UCSD-AML1 (cell line): ENCODE measurements around the gene ABCB10.
"Not testable (repeated sequence)": the region's sequence is repeated elsewhere in the genome, so short reads cannot be mapped to it uniquely, and the experiment has no call there.

Experiments used
- DNase-seq: peaks from one replicate; lab custom pipeline; 2025; ENCODE audit not compliant: unreplicated experiment; lab: John Stamatoyannopoulos, UW

The ABCB10 gene

GRCh38 chr1:229537894-229538293 lies 20.6 kb downstream of the ABCB10 start:
- no peak for DNase-seq

- no peak for DNase-seq
Observed at GRCh38 chr1:229536982-229537381, 21.5 kb downstream of the ABCB10 start.

- DNase-seq = no peak
Observed at GRCh38 chr1:229535230-229535629, 23.3 kb downstream of the ABCB10 start.

- no peak for DNase-seq
Observed at GRCh38 chr1:229531326-229531725, 27.2 kb downstream of the ABCB10 start.

GRCh38 chr1:229529639-229530038 lies 28.9 kb downstream of the ABCB10 start:
- no peak for DNase-seq

GRCh38 chr1:229526695-229527094 lies 31.8 kb downstream of the ABCB10 start:
- DNase-seq = no peak

- no peak for DNase-seq
Observed at GRCh38 chr1:229523052-229523451, 35.5 kb downstream of the ABCB10 start.

GRCh38 chr1:229514578-229515275 lies 43.8 kb downstream of the ABCB10 start:
- peak; percentile 24 for DNase-seq

GRCh38 chr1:229511625-229512024 lies 46.9 kb downstream of the ABCB10 start:
- DNase-seq = not testable (repeated sequence)

- DNase-seq = not testable (repeated sequence)
Observed at GRCh38 chr1:229511201-229511600, 47.3 kb downstream of the ABCB10 start.

GRCh38 chr1:229509576-229509975 lies 48.9 kb downstream of the ABCB10 start:
- DNase-seq = no peak

- DNase-seq = no peak
Observed at GRCh38 chr1:229508823-229509337, 49.6 kb downstream of the ABCB10 start.

GRCh38 chr1:229507951-229508822 lies 50.3 kb downstream of the ABCB10 start, which contains the start of gene NUP133:
TSS of gene NUP133 (minus strand) at chr1:229508341. CDS start at chr1:229508249, 92 bp downstream.
- peak; percentile 97 for DNase-seq

GRCh38 chr1:229507502-229507901 lies 51.0 kb downstream of the ABCB10 start:
- no peak for DNase-seq

GRCh38 chr1:229506633-229507032 lies 51.9 kb downstream of the ABCB10 start:
- no peak for DNase-seq

- no peak for DNase-seq
Observed at GRCh38 chr1:229495782-229496181, 62.7 kb downstream of the ABCB10 start.

- no peak for DNase-seq
Observed at GRCh38 chr1:229487181-229487580, 71.3 kb downstream of the ABCB10 start.

GRCh38 chr1:229485318-229485717 lies 73.2 kb downstream of the ABCB10 start:
- no peak for DNase-seq

GRCh38 chr1:229482511-229482910 lies 76.0 kb downstream of the ABCB10 start:
- DNase-seq = no peak

- no peak for DNase-seq
Observed at GRCh38 chr1:229480495-229480894, 78.0 kb downstream of the ABCB10 start.

- no peak for DNase-seq
Observed at GRCh38 chr1:229479660-229480399, 78.7 kb downstream of the ABCB10 start.
